ENCODE measurements around the gene NKAIN4.
"Not testable (repeated sequence)": the region's sequence is repeated elsewhere in the genome, so short reads cannot be mapped to it uniquely, and the experiment has no call there.

Gene NKAIN4

DNA sequence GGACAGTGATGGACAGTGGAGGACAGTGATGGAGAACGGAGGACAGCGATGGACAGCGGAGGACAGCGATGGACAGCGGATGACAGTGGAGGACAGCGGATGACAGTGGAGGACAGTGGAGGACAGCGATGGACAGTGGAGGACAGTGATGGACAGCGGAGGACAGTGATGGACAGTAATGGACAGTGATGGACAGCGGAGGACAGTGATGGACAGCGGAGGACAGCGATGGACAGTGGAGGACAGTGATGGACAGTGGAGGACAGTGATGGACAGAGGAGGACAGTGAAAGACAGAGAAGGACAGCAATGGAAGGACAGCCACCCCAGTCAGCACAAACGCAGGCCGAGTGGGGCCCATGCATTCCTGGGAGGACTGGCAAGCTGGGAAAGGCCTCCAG, 3.4 kb upstream of the NKAIN4 start:
- DNase-seq (ENCODE audit: low read depth), result no peak

DNA sequence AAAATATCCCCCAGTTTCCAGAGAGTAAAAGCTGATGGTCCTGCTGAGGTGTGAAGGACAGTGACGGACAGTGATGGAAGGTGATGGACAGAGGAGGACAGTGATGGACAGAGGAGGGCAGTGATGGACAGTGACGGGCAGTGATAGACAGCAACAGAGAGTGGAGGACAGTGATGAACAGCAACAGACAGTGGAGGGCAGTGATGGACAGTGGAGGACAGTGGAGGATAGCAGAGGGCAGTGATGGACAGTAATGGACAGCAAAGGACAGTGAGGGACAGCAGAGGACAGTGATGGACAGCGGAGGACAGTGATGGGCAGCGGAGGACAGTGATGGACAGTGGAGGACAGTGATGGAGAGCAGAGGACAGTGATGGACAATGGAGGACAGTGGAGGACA, 2.7 kb upstream of the NKAIN4 start:
- DNase-seq (ENCODE audit: low read depth), result no peak

DNA sequence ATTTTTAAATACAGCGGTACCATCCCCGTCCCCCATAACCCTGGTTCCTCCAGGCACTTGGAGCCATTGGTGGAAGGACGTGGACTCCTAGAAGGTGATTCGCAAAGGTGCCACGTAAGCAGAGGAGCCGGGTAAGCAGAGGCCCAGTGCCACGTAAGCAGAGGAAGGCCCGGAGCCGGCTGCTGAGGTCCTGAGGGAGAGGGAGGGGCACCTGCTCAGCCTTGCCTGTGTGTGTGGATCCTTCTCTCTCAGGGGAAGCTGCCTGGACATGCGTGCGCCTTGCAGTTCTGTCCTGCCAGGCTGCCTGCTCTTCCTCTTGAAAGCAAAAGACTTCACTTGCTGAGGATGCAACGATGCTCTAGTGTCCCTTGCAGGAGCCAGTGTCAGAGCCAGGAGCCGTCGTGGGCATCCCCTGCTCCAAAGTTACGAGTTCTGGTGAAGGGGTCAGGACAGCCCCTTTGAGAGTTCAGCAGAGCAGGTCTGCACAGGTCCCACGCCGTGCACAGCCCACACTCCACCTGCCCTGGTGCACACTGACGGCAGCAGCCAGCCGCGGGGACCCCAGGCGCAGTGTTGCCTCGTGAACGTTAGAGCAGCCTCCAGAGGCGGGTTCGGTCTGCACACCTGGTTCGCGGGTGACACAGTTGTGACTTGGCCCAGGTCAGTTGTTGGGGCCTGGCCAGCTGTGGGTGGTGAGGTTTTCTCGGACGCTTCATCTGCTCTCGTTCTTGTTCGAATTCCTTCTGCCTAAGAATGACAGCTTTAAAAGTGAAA, 1.9 kb upstream of the NKAIN4 start:
- no peak for DNase-seq (ENCODE audit: low read depth)

DNA sequence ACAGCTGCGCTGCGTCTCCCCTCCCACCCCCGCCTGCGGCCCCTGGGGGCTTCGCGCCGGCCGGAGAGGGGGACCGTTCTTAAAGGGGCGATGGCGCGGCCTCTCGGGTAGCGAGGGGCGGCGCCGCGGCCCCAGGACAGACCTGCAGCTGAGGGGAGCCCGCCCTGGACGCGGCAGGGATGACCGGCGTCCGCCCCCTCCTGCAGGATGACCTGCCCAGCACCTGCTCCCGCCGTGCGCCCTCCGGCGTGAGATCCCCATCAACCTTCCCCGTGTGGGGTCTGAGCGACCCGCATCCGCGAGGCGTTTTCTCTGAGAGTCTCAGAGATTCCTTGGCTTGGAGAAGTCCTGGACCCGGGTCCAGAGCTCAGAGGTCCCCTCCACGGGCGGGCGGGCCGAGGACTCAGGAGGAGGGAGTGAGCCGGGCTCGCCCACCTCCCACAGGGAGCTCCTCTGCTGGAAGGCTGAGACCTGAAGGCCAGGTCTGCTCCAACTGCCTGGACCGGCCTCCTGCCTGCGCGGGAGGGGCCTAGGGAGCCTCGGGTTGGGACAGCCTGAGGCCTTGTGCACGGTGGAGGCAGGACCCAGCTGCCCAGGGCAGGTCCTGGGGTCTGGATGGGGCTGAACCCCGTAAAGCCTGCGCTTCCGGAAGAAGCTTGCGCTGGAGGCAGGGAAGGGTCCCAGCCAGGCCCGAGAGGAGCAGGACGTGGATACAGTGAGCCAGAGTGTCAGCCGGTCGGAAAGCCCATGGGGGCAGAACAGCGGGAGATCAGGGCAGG, 532 bp upstream of the NKAIN4 start:
- no peak for DNase-seq (ENCODE audit: low read depth)

DNA sequence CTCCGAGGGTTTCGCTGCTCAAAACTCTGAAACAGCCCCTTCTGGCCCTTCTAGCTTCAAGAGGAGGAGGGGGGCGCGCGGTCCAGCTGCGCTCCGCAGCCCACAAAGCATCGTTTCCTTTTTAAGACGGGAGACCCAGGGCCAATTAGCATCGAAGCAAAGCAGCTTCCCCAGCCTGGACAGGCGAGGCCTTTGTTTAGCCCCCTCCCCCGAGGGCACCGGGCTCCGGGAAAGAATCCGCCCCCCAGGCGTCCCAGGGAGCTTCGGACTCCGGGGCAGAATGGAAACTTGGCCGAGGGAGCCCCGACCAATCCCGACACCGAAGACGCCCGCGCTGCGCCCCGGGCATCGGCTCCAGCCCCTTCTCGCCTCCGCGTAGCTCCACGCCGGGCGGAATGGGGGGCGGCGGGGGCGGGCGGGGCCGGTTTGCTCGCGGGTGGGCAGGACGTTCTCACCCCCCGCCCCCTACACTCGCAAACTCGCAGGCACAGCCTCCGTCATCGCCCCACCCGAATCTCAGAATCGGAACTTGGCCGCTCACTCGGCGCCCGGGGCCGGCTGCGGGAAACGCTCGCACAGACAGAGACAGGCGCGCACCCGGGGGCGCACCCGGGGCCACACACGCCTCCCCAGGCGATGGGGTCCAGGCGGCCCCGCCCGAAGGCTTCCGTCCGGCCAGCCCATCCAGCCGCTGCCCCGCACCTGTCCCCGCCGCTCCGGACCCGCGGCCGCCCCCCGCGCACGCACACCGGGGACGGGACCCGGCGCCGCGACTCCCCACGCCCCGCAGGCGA, 628 bp downstream of the NKAIN4 start:
- DNase-seq (ENCODE audit: low read depth), result no peak

DNA sequence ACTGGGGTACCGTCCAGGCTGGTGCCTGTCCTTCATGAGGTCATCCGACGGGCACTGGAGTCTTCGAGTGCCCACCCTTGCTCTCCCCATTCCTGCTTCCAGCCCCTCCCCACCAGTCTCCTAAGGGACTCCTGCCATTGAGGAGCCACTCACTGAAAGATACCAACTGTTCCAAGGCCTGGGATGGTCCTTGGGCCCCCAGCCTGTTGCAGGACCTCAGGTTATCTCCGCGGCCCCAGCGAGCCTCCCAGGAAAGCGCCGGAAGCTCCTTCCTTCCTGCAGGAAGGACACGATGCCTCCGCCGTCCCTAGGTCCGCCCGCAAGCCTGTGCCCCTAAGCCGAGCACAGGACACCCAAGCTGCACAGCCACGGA, 1.2 kb downstream of the NKAIN4 start:
- DNase-seq (ENCODE audit: low read depth), result no peak

DNA sequence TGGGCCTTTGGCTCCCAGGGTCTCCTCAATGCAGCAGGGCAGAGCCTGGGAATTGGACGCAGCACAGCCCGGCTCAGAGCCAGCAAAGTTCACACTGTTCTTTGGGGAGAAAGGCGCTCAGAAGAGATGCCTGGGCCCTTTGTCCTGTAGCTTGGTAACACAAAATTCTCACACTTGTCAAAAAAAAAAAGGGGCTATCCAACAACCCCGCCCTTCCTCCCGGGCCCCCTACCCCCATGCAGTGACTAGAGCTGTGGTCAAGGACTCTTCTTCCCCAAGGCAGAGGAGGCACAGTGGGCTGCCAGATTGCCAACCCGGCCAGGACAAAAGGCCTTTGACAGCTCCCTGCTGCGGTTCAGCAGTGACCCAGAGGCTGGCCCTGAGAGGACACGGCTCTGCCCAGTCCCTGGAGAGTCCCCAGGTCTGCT, 2.0 kb downstream of the NKAIN4 start:
- no peak for DNase-seq (ENCODE audit: low read depth)

DNA sequence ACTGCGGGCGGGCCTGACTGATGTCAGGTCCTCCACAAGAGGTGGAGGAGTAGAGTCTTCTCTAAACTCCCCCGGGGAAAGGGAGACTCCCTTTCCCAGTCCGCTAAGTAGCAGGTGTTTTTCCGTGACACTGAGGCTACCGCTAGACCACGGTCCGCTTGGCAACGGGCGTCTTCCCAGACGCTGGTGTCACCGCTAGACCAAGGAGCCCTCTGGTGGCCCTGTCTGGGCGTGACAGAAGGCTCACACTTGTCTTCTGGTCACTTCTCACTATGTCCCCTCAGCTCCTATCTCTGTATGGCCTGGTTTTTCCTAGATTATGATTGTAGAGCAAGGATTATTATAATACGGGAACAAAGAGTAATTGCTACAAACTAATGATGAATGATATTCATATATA, 2.9 kb downstream of the NKAIN4 start:
- DNase-seq (ENCODE audit: low read depth), result not testable (repeated sequence)

DNA sequence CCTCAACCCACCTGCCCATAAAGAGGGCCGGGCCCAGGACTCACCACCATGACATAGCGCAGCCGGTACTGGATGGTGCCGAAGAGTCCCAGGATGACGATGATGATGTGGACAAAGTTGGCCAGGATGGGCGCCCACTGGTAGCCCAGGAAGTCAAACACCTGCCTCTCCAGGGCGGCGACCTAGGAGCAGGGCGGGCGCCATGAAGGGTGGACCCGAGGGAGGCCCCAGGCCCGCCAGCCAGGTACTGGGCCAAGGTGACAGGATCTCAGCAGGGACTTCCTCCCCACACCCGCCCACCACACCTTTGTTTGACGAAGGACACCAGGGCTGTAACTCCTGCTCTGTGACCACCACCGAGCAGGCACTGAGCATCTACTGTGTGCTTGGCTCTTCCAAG, 4.4 kb downstream of the NKAIN4 start:
- no peak for DNase-seq (ENCODE audit: low read depth)

DNA sequence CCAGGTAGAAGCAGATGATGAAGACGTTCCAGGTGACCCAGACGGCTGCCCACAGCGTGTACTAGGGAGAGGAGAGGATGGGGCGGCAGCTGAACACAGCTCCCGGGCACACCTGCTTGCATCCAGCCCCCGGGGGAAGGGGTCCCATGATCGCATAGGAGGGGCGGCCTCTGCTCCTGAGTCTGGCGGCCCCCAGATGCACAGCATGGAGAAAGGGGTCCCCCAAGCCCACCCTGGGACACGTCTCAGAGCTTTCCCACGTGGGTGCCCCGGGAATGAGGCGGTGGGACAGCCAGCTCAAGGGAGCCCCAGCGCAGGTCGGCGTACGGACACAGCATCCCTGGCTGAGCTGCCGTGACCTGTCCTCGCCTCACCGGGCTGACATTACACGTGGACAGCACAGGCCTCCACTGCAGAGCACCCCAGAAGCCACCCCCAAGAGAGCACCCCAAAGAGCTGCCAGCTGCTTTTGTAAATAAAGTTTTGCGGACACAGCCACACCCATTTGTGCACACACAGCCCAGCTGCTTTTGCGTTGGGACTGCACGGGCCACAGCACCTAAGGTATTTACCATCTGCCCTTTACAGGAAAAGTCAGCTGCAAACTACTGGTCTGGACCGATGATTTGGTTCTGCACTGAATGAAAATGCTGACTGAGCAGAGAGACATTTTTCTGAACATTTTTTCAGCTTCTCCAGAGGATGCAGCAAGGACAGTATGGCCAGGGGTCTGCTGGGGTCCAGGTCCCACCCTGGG, 5.2 kb downstream of the NKAIN4 start:
- DNase-seq (ENCODE audit: low read depth), result no peak

DNA sequence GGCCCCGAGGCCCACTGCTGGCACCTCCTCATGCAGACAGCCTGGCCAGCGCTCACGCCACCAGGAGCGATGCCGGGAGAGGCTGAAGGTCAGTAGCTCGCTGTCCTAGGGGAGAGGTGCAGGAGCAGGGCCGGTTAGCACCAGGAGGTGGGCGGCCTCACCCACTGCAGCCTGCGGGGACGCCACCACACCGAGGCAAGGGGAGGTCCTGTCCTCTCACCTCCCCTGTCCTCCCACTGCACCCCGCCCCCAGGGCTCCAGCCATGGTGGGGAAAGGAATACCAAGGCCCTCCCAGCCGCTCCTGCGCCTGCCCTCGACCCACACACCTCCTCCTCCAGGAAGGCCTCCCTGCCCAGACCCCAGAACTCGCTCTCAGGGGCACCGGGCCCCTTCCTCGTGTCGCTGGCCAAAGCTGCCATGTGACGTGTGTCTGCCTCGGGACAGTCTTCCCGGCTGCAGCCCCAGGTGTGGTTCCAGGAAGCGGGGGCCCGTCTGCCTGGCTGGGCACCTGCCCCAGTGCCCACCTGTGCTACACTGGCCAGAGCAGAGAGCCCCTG, 6.5 kb downstream of the NKAIN4 start:
- DNase-seq (ENCODE audit: low read depth), result no peak

DNA sequence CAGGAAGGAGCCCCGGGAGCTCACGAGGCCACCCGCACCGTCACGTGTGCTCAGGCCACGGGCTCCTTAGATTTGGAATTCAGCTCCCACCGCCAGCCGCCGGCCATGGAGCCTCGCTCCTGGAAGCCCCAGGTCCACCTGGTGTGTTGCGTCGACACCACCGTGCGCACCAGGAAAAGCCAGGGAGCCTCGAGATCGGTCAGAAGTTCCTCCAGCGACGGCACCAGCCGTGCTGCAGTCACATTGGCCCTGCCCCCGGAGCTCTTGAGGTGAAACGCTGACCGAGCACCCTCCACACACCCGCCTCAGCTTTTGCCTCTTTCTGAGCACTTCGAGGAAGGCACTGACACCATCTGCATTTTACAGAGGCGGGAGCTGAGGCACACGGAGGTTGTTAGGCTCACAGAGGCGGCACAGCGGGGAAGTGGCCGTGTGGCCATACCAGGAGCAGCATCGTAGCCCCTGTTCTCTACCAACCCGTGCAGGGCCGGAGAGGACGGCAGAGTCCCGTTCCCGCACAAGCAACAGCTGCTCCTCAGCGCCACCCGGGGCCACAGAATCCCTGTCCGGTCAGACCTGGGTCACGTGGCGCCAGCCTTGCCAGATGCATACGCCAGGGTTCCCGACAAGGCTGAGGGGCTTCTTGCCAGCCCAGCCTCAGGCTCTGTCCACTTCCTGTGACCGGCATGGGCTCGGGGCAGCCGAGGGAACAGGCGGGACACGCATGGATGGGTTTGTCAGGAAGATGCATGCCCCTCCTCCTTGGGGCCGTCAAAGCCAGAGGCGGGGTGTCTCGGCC, 7.6 kb downstream of the NKAIN4 start:
- no peak for DNase-seq (ENCODE audit: low read depth)

DNA sequence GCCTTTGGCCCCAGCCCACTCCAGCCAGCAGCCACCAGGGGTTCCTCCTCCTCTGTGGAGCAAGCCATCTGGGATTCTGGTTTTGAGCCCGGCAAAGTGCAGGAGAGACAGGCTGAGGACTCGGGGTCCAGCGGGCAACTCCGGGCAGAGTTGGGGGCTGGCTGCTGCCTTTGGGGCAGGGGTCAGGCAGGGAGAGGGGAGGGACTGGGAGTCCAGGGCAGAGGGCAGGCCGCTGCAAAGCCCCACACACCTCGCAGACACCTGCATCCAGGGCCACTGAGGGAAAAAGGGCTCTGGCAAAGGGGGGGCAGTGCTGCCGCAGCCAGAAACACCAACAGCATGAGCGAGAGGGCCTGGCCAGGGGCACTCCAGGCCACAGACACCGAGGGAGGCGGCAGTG, 9.8 kb downstream of the NKAIN4 start:
- no peak for DNase-seq (ENCODE audit: low read depth)

DNA sequence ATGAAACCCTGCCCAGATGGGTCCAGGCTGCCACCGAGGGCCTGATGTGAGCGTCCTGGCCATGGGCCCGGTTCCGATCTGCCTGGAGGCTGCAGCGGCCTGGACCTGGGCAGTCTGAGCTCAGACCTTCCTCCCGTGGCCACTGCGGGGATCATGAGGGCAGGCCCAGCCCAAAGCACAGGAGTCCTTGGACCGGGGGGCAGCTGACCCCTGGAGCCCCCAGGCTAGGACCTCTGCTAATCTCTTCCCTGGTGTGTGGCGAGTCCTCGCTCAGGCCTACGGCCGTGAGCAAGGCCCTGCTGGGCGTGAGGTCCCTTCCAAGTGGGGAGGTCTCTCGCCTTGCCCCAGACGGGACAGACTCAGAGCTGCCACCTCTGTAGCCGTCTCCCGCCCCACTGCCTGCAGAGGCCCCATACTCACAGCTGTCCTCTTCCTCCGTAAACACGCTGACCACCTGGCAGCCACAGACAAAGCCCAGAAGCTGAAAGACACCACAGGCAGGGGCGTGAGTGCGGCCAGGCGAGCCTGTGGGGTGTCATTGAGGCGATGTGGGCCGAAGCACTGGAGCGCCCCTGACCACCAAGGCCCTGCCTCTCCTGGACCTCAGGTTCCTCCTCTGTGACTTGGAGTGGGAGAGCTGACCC, 10.5 kb downstream of the NKAIN4 start:
- DNase-seq (ENCODE audit: low read depth), result no peak

DNA sequence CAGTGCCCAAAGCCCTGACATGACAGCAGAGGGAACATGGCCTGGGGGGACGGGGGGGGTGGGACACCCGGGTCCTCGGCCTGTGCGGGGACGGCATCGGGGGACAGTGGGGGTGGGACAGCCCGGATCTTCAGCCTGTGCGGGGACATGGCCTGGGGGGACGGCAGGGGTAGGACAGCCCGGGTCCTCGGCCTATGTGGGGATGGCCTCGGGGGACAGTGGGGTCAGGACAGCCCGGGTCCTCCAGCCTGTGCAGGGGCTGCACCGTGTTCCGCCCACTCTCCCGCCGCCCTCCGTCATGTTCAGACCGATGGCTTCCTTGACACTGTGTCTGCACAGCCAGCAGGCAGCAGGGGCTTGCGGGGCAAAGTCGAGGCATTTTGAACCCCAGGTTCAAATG, 11.5 kb downstream of the NKAIN4 start:
- no peak for DNase-seq (ENCODE audit: low read depth)

DNA sequence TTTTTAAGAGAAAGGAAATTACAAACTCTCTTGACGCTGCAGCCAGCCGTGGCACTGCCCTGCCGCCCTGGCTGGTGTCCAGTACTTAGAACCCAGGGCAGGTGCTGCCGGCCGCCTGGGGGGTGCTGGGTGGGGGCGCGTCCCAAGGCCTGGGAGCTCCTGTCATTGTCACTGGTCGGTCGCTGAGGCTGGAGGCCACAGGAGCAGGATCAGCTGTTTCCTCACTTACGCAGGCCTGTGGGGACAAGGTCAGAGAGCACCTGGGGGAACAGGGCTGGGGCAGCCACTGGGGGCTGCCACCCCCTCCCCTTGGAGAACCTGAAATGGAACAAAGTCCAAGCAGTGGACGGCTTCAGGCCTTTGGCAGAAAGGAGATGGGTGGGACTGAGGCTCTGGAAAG, 13.0 kb downstream of the NKAIN4 start:
- DNase-seq (ENCODE audit: low read depth), result no peak

DNA sequence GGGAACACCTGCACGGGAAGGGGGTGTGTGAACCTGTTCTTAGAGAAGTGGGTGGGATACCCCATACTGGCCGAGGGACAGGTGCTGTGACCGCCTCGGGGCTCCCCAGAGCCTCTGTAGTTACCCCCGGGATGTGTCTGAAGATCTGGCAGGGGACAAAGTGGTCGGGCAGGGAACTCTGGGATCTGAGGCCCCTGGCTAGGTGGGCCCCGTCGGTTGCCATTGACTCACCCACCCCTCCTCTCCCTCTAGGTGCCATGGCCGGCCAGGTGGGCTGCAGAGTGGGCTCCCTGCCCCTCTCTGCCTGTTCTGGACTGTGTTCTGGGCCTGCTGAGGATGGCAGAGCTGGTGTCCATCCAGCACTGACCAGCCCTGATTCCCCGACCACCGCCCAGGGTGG, 14.3 kb downstream of the NKAIN4 start:
- DNase-seq (ENCODE audit: low read depth), result no peak

DNA sequence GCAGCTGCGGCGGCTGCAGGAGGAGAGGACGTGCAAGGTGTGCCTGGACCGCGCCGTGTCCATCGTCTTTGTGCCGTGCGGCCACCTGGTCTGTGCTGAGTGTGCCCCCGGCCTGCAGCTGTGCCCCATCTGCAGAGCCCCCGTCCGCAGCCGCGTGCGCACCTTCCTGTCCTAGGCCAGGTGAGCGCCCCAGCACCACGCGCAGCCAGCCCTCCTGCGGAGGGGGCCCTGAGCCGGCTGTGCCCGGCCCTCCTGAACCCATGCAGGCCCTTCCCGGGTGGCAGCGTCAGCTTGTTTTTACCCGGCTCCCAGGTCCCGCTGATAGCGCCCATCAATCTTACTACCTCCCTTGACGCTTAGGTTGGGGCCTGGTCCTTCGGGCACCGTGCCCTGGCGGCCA, 14.8 kb downstream of the NKAIN4 start:
- DNase-seq (ENCODE audit: low read depth), result no peak

DNA sequence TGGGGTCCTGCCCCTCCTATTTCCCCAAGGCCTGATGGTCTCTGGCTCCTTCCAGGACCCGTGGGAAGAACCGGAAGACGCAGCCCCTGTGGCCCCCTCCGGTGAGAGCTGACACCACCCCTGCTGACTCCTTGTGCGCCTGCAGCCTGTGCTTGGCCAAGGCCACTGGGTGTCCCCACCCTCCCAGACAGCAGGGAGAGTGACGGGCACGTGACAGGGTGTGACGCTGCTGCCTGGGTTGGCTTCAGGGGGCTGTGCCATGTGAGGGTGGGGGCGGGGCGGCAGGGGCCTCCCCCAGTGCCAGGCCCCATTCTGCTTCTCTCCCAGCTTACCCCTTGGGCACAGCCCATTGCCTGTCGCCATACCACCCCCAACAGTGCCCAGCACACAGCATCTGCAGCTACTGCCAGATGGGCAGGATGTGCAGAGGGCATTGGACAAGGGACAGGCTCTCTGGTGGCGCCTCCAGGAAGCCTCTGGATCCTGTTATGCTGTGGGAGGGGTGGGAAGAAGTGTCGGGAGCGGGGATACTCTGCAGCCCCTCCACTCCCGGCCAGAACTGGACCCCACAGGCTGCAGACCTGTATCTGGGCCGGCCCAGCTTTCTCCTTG, 15.6 kb downstream of the NKAIN4 start:
- no peak for DNase-seq (ENCODE audit: low read depth)

DNA sequence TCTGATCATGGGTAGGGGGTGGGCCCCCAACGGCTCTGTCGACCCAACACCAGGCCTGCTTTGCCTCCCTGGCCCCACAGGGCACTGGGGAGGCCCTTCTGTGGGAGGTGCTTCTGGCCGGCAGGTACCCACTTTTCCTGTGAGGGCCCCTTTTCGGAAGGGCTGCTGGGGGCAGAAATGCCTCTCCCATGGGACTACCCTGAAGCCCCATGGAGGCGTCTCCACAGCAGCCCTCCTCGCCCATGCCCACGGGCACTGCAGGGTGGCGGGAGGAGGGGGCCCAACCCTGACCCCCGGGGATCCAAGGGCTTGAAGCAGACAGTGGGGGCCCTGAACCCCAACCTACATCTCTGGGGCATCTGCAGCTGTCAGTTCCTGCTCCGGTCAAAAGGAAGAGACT, 16.2 kb downstream of the NKAIN4 start:
- no peak for DNase-seq (ENCODE audit: low read depth)
